Adrenal gland (tissue), 12 donors: ENCODE measurements around the gene MKX. TPM values are rescaled to one million over a fixed set of nuclear protein-coding genes. Genes with fewer than 3 reads are reported as not detected.
"Not testable (repeated sequence)": the region's sequence is repeated elsewhere in the genome, so short reads cannot be mapped to it uniquely, and the experiment has no call there.

Source experiments
- DNase-seq, 7 donors: peaks; one replicate each; pipeline ENCODE4 v3.0.0-alpha.2; 2019 to 2020
- H3K27ac ChIP-seq, 5 donors: fragments of 200-600 bp; sonication (generic) in 4 of 5; 1 replicate in 3 of 5; 2 replicates in 2 of 5; pipeline versions ENCODE4 v1.5.1 to v1.8.0; 2016 to 2020; ENCODE audit warnings: mild to moderate bottlenecking in 1 of 5
- H3K27me3 ChIP-seq: fragments of 200-600 bp; 2 replicates; pipeline ENCODE4 v1.8.0; 2021
- H3K36me3 ChIP-seq, 2 donors: fragments of 200-600 bp; replicated peaks in 1 of 2; 1 replicate in 1 of 2; 2 replicates in 1 of 2; pipeline versions ENCODE4 v1.5.1 to v1.8.0; 2018 to 2022
- H3K4me1 ChIP-seq, 2 donors: fragments of 200-600 bp; replicated peaks in 1 of 2; 1 replicate in 1 of 2; 2 replicates in 1 of 2; pipeline versions ENCODE4 v1.5.1 to v1.8.0; 2018 to 2021
- H3K4me3 ChIP-seq, 4 donors: fragments of 200-600 bp; sonication (generic) in 3 of 4; one replicate each; pipeline ENCODE4 v1.5.1; 2016 to 2018
- H3K9me3 ChIP-seq, 3 donors: fragments of 200-600 bp; sonication (generic) in 1 of 3; replicated peaks in 1 of 3; 1 replicate in 2 of 3; 2 replicates in 1 of 3; pipeline versions ENCODE4 v1.5.1 to v1.8.0; 2016 to 2021
- POLR2A ChIP-seq, 2 donors: fragments of 450-650 bp; IDR thresholded peaks; one replicate each; pipeline ENCODE4 v1.6.1; 2017; ENCODE audit warnings: antibody characterized with exemption in 2 of 2, mild to moderate bottlenecking in 2 of 2, moderate library complexity in 1 of 2
- WGBS, 4 donors: extraction: QIAGEN DNeasy Blood & Tissue Kit in 2 of 4; methylation state at CpG; one replicate each; pipeline versions ENCODE4 v1.1.5 to v1.1.7; 2013 to 2017; 5-methylcytosine and 5-hydroxymethylcytosine counted together
- intact Hi-C, 2 donors: fragments of 100-400 bp; cut with DNase I; formaldehyde crosslinking; loops; one replicate each; pipeline versions ENCODE4 v1.14.1 to v1.15.0; 2022 to 2023
- polyA plus RNA-seq, 3 donors: library from polyadenylated mRNA; stranded (reverse); fragments of 200-250 nt in 2 of 3; fragments of 350-450 nt in 1 of 3; fragmentation: Illumina TruSeq in 1 of 3; extraction: RNeasy Lipid Tissue Mini Kit (QIAGEN cat#74804) in 1 of 3; gene quantifications; one replicate each; pipeline ENCODE4 v1.2.3, GENCODE V29; 2013 to 2014
- total RNA-seq, 9 donors: library from RNA; depleted of rRNA in 4 of 9; stranded (reverse); fragments of >200 nt in 4 of 9; fragments of 120-200 nt in 1 of 9; fragmentation: NEBNext Ultra II Directional in 1 of 9; extraction: Animal tissue kit (Norgen Biotek cat#: 25700) in 1 of 9; gene quantifications; one replicate each; pipeline versions ENCODE4 v1.1.0 to v1.2.4, GENCODE V29; 2013 to 2023
- TF ChIP-seq, protein P1 (sequence below), 6 experiments: fragments of 450-650 bp in 4 of 6; fragments of 200-600 bp in 2 of 6; sonication (generic) in 1 of 6; IDR thresholded peaks; 1 replicate in 5 of 6; 2 replicates in 1 of 6; pipeline versions ENCODE4 v1.5.1 to v1.8.0; 2016 to 2021; ENCODE audit warnings: antibody characterized with exemption in 6 of 6, mild to moderate bottlenecking in 2 of 6, moderate library complexity in 1 of 6
- donor health status: healthy with polysubstance abuse.
- donor health status: Bipolar disorder and iron deficiency.
- donor health status: DM: yes; HTN: yes; CAD: no.
- donor health status: DM: no; HTN: no; CAD: no.
- donor health status: DM: no; HTN: no; CAD: no.
- donor health status: DM: yes; HTN: yes; CAD: no.

The MKX gene
- total and polyA plus RNA-seq, 12 donors: 0.06 to 5.4 (median 1.3) TPM

DNA sequence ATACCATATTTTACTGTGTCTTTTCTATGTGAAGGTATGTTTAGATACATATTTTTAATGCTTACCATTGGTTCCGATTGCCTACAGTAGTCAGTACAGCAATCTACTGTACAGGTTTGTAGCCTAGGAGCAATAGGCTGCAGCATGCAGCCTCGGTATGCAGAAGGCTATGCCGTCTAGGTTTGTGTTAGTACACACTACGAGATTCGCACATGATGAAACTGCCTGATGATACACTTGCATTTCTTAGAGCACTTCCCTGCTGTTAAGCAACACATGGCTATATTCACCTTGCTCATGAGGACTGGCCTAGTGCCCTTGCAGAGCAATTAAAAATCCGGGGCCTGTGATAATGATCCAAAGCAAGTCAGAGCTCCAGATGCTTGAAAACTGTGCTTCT, 62.4 kb downstream of the MKX start:
- Histone ChIP-seq H3K4me1 (no peaks in the 10 kb centered on the region), H3K9me3 (no peaks in the 10 kb centered on the region), H3K4me3 (no peak overlapping the region), H3K36me3 (no peaks in the 10 kb centered on the region), H3K27me3 (no peaks in the 10 kb centered on the region), H3K27ac (no peak overlapping the region)
- 89 to 95% (median 91%) methylated on average over 6 of the region's 6 CpGs for WGBS, 4 donors
- TF ChIP-seq, protein P1, sequence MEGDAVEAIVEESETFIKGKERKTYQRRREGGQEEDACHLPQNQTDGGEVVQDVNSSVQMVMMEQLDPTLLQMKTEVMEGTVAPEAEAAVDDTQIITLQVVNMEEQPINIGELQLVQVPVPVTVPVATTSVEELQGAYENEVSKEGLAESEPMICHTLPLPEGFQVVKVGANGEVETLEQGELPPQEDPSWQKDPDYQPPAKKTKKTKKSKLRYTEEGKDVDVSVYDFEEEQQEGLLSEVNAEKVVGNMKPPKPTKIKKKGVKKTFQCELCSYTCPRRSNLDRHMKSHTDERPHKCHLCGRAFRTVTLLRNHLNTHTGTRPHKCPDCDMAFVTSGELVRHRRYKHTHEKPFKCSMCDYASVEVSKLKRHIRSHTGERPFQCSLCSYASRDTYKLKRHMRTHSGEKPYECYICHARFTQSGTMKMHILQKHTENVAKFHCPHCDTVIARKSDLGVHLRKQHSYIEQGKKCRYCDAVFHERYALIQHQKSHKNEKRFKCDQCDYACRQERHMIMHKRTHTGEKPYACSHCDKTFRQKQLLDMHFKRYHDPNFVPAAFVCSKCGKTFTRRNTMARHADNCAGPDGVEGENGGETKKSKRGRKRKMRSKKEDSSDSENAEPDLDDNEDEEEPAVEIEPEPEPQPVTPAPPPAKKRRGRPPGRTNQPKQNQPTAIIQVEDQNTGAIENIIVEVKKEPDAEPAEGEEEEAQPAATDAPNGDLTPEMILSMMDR (IDR thresholded peaks at IDR 0.05): no peak
- no peak for TF ChIP-seq POLR2A (IDR thresholded peaks at IDR 0.05)
- no peak for DNase-seq
- intact Hi-C loops: no loop called here

DNA sequence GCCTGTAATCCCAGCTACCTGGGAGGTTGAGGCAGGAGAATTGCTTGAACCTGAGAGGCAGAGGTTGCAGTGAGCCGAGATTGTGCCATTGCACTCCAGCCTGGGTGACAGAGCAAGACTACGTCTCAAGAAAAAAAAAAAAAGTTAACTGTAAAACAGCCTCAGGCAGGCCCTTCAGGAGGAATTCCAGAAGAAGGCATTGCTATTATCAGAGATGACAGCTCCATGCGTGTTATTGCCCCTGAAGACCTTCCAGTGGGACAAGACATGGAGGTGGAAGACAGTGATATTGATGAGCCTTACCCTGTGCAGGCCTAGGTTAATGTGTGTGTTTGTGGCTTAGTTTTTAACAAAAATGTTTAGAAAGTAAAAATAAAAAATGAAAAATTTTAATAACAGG, 63.8 kb downstream of the MKX start:
- not testable (repeated sequence) for DNase-seq

DNA sequence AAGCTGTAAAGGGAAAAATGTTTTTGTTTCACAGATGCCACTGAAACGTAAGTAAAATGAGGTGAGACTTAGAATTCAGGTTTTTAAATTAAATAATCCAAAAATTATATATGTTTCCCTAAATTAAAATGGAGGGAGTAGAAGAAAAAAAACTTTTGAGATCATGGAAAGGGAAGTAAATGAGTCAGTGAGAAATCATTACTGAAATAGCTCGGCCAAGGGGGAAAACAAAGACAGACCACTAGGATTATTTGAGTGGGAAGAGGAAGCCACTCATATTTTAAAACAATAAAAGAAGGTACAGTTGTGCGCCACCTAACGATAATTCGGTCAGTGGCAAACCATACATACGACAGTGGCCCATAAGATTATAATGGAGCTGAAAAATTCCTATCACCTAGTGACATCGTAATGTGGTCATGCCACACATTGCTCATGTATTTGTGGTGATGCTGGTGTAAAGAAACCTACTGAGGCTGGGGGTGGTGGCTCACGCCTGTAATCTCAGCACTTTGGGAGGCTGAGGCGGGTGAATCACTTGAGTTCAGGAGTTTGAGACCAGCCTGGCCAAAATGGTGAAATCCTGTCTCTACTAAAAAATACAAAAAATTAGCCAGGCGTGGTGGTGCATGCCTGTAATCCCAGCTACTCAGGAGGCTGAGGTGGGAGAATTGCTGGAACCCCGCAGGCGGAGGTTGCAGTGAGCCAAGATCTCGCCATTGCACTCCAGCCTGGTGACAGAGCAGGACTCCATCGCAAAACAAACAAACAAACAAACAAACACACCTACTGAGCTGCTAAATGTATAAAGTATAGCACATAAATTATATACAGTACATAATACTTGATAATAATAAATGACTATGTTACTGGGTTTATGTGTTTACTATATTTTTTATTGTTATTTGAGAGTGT, 64.7 kb downstream of the MKX start:
- Histone ChIP-seq H3K9me3 (no peaks in the 10 kb centered on the region), H3K36me3 (no peaks in the 10 kb centered on the region), H3K27me3 (no peaks in the 10 kb centered on the region), H3K27ac (no peak overlapping the region), H3K4me3 (no peak overlapping the region), H3K4me1 (no peaks in the 10 kb centered on the region)
- intact Hi-C loops: no loop called here
- no peak for DNase-seq
- TF ChIP-seq POLR2A (IDR thresholded peaks at IDR 0.05): no peak
- TF ChIP-seq, protein P1 (IDR thresholded peaks at IDR 0.05): no peak
- 88 to 95% (median 90%) methylated on average over 14 of the region's 14 CpGs for WGBS, 4 donors

More for the DNA sequence above, 63.8 kb downstream of the MKX start:
- WGBS, 4 donors: 87 to 91% (median 89%) methylated on average over 3 of the region's 3 CpGs
- H3K27ac ChIP-seq, H3K4me3 ChIP-seq, H3K4me1 ChIP-seq, H3K36me3 ChIP-seq, H3K9me3 ChIP-seq, intact Hi-C loops, H3K27me3 ChIP-seq: not testable (repeated sequence)

DNA sequence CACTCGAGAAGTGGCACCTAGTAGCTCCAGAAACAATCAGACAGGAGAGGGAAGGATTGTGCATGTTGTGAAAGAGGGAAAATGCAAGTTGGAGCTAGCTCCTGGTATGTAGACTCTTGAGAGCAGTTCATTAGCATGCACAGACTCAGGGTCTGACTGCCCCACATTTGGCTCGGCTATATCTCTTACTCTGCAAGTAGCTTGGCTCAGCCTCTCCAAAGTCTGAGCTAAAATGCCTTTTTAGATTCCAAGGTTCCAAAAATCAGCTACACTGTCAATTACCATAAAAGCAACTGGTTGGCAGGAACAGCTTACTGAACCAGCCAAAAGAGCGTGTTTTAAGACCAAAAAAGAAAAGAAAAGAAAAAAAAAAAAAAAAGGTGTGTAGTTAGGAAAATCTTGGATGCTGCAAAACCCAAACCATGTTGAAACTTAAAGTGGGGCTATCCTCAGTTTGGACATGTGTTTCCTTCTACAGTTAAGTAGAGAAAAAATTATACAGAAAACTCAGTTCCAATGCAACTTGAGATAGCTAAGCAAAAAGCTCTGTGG, 65.5 kb downstream of the MKX start:
- intact Hi-C loops: no loop called here
- H3K4me1 ChIP-seq: no peaks in the 10 kb centered on the region
- H3K4me3 ChIP-seq: no peak overlapping the region
- no peaks in the 10 kb centered on the region for H3K9me3 ChIP-seq
- TF ChIP-seq, protein P1 (IDR thresholded peaks at IDR 0.05): no peak
- no peak for TF ChIP-seq POLR2A (IDR thresholded peaks at IDR 0.05)
- no peak overlapping the region for H3K27ac ChIP-seq
- 35 to 54% (median 43%) methylated on average over 3 of the region's 3 CpGs for WGBS, 4 donors
- DNase-seq: peak in 2 of 7 donors; percentile 16 to 22
- H3K27me3 ChIP-seq: no peaks in the 10 kb centered on the region
- no peaks in the 10 kb centered on the region for H3K36me3 ChIP-seq
